Natural killer cell treated with Interleukin-12 subunit alpha and Interleukin-12 subunit beta and Interleukin-15 and Interleukin-18, amount 100 ng/mL, for 72 hours (primary cell): ENCODE measurements around the gene MED16. TPM values are rescaled to one million over a fixed set of nuclear protein-coding genes. Genes with fewer than 3 reads are reported as not detected.
"Not testable (repeated sequence)": the region's sequence is repeated elsewhere in the genome, so short reads cannot be mapped to it uniquely, and the experiment has no call there.

ENCODE experiments used
- ATAC-seq, 2 donors: fragments of 150-1000 bp; cut with Tn5 transposase in 1 of 2; sonication (Bioruptor Pico), chemical (Tn5 transposase) in 1 of 2; 2 replicates each; pipeline ENCODE4 v1.10.0; 2021
- DNase-seq: peaks from one replicate; pipeline ENCODE4 v3.0.0; 2022; ENCODE audit warnings: low spot score
- H3K27ac Mint-ChIP-seq, 2 donors: 1 replicate in 1 of 2; 2 replicates in 1 of 2; pipeline ENCODE4 v1.8.0; 2022; ENCODE audit warnings: mixed read lengths in 2 of 2, mild to moderate bottlenecking in 1 of 2, moderate library complexity in 1 of 2
- H3K27me3 Mint-ChIP-seq, 2 donors: 1 replicate in 1 of 2; 2 replicates in 1 of 2; pipeline ENCODE4 v1.8.0; 2022; ENCODE audit warnings: mixed read lengths in 2 of 2
- H3K36me3 Mint-ChIP-seq: one replicate; pipeline ENCODE4 v1.8.0; 2022; ENCODE audit warnings: mixed read lengths
- H3K4me1 Mint-ChIP-seq, 2 donors: 1 replicate in 1 of 2; 2 replicates in 1 of 2; pipeline ENCODE4 v1.8.0; 2022; ENCODE audit warnings: low read depth in 2 of 2, mixed read lengths in 2 of 2, mild to moderate bottlenecking in 1 of 2
- H3K4me3 Mint-ChIP-seq: one replicate; pipeline ENCODE4 v1.8.0; 2022; ENCODE audit warnings: mixed read lengths
- H3K9me3 Mint-ChIP-seq: 2 replicates; pipeline ENCODE4 v1.8.0; 2022; ENCODE audit warnings: mixed read lengths
- total RNA-seq, 2 donors: library from RNA; stranded (reverse); gene quantifications; one replicate each; pipeline ENCODE4 v1.2.3, GENCODE V29; 2022

The MED16 gene
- total RNA-seq, 2 donors from 2014 or later = 46.4 to 79.6 TPM

DNA sequence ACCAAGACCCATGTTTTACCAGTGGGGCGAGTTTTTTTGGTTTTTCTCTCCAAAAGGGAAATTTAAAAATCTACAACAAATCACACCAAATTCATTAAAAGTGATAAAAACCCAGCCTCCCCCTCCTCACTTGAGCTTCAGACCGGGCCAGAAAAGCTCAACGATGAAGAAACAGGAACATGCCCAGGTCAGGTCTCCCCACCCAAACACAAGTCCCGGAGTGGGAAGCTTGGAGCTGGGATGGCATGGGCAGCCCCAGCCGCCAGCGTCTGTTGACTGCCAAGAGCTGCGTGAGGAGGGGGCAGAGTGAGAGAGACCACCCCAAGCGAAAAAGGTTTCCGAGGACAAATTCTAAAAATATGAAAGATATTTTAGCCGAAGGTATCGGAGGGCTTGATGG lies 4.0 kb upstream of the MED16 start:
- no peak overlapping the region for H3K27ac Mint-ChIP-seq
- H3K36me3 Mint-ChIP-seq = no peaks in the 10 kb centered on the region
- no peak for ATAC-seq

DNA sequence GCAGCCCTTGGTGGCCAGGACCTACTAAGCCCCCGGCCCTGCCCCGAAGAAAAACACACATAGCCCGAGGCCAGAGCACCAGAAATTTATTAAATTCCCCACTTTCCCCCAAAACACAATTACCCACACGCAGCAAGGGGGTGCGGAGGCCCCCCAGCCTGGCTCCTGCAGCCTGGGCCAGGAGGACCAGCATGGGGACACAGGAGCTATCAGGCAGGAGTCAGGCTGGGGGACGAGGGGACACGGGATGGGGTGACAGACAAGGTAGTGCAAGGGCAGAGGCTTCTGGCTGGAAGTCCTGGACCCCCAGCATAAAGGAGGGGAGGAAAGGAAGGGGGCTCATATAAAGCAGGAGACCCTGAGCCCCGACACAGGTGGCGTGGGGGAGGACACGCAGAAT lies 3.4 kb upstream of the MED16 start:
- DNase-seq = no peak
- Mint-ChIP-seq H3K9me3 (no peaks in the 10 kb centered on the region), H3K36me3 (no peaks in the 10 kb centered on the region), H3K27me3 (no peaks in the 10 kb centered on the region), H3K4me3 (no peak overlapping the region), H3K27ac (no peak overlapping the region), H3K4me1 (peaks cover 12 to 14% of the 10 kb centered on the region in 2 donors)
- ATAC-seq = no peak

More for the DNA sequence above, 4.0 kb upstream of the MED16 start:
- Mint-ChIP-seq H3K4me3 (no peak overlapping the region), H3K27me3 (no peaks in the 10 kb centered on the region), H3K9me3 (no peaks in the 10 kb centered on the region), H3K4me1 (peaks cover 12 to 14% of the 10 kb centered on the region in 2 donors)
- no peak for DNase-seq

GRCh38 chr19:892243-892893 lies 619 bp downstream of the MED16 start:
- Mint-ChIP-seq H3K27ac (peak overlapping the region; percentile 98 to 99), H3K4me1 (peaks cover 12 to 14% of the 10 kb centered on the region in 2 donors), H3K27me3 (no peaks in the 10 kb centered on the region), H3K9me3 (no peaks in the 10 kb centered on the region), H3K36me3 (no peaks in the 10 kb centered on the region), H3K4me3 (peak overlapping the region; percentile 86)
- DNase-seq (no peak), ATAC-seq (no peak)

GRCh38 chr19:891421-892200 lies 1.4 kb downstream of the MED16 start:
- ATAC-seq, DNase-seq, H3K27me3 Mint-ChIP-seq, H3K36me3 Mint-ChIP-seq, H3K9me3 Mint-ChIP-seq: not testable (repeated sequence)
- peak overlapping the region; percentile 86 for H3K4me3 Mint-ChIP-seq
- H3K4me1 Mint-ChIP-seq = peaks cover 12 to 14% of the 10 kb centered on the region in 2 donors
- peak overlapping the region; percentile 98 to 99 for H3K27ac Mint-ChIP-seq

DNA sequence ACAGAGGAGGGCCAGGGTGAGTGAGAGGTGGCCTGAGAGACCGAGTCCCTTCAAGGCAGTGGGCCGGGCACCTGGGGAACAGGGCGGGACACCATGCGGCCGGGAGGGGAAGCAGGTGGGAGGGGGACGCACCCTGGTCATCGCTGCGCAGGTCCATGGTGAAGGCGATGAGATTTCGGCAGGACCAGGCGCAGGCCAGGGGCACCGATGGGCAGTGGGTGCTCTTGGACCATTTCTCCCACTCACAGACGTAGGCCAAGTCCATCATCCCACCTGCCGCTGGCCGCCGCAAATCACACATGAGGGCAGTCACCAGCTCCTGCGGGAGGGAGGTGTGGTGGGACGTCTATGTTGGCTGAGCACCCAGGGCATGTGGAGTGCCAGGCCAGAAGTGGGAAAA lies 2.2 kb downstream of the MED16 start:
- H3K27me3 Mint-ChIP-seq = no peaks in the 10 kb centered on the region
- DNase-seq = no peak
- H3K4me1 Mint-ChIP-seq = peaks cover 12 to 14% of the 10 kb centered on the region in 2 donors
- no peaks in the 10 kb centered on the region for H3K9me3 Mint-ChIP-seq
- H3K36me3 Mint-ChIP-seq = no peaks in the 10 kb centered on the region
- no peak for ATAC-seq
- peak overlapping the region; percentile 35 to 63 for H3K27ac Mint-ChIP-seq
- peak overlapping the region; percentile 56 for H3K4me3 Mint-ChIP-seq

DNA sequence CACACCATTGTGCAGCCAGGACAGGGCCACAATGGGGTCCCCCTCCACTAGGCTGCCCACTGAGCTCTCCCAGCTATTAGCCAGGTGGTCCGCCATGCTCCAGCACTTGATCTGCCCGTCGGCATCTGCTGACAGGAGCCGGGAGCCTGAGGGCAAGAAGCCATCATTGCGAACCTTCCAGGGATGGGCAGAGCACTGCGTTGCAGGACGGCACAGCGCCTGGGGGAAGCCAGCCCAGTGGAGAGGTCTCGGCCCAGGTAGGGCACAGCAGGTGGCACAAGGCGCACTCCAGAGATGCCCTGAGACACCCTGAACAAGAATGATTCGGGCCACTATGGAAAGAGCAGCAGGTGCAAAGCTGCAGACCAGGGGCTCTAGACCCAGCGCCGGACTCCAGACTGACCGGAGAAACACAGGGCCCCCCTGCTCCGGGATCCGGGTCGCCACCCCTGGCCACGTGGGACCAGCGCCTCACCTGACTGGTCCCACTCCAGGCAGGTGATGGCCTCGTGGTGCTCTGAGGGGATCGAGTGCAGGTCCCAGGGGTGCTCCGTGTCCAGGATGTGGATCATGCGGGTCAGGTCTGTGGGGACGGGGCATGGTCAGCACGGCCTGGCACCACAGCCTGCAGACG lies 3.2 kb downstream of the MED16 start:
- ATAC-seq = no peak
- H3K27ac Mint-ChIP-seq = no peak overlapping the region
- H3K27me3 Mint-ChIP-seq = no peaks in the 10 kb centered on the region
- DNase-seq = no peak
- peaks cover 12 to 14% of the 10 kb centered on the region in 2 donors for H3K4me1 Mint-ChIP-seq
- H3K4me3 Mint-ChIP-seq = no peak overlapping the region
- H3K36me3 Mint-ChIP-seq = no peaks in the 10 kb centered on the region
- no peaks in the 10 kb centered on the region for H3K9me3 Mint-ChIP-seq

GRCh38 chr19:888581-889385 lies 4.2 kb downstream of the MED16 start:
- no peaks in the 10 kb centered on the region for H3K9me3 Mint-ChIP-seq
- H3K36me3 Mint-ChIP-seq = no peaks in the 10 kb centered on the region
- DNase-seq = no peak
- ATAC-seq = no peak
- H3K27me3 Mint-ChIP-seq = no peaks in the 10 kb centered on the region
- no peak overlapping the region for H3K4me3 Mint-ChIP-seq
- H3K27ac Mint-ChIP-seq = no peak overlapping the region
- peaks cover 12 to 13% of the 10 kb centered on the region in 2 donors for H3K4me1 Mint-ChIP-seq

- Mint-ChIP-seq H3K4me3 (no peak overlapping the region), H3K36me3 (no peaks in the 10 kb centered on the region), H3K9me3 (no peaks in the 10 kb centered on the region), H3K4me1 (peaks cover 2 to 4% of the 10 kb centered on the region in 2 donors), H3K27me3 (no peaks in the 10 kb centered on the region), H3K27ac (no peak overlapping the region)
- DNase-seq (no peak), ATAC-seq (no peak)
Observed at GRCh38 chr19:887599-887998, 5.4 kb downstream of the MED16 start.

DNA sequence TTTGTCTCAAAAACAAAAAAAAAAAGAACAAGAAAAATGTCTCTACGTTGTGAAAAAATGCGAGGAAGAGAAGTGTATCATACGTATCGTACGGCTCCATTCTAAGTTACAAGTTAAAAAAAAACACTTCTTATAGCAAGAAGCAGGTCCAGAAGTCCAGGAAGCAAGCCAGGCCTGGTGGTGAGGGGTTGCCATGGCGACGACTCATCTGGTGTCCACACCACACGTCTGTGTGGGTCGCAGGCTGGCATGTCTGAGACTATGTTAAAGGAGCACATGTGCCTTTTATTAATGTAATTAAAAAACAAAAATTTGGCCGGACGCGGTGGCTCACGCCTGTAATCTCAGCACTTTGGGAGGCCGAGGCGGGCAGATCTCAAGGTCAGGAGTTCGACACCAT lies 5.9 kb downstream of the MED16 start:
- H3K27ac Mint-ChIP-seq = no peak overlapping the region
- H3K4me1 Mint-ChIP-seq = peaks cover under 1% of the 10 kb centered on the region in 2 donors
- DNase-seq = no peak
- no peak for ATAC-seq
- no peaks in the 10 kb centered on the region for H3K36me3 Mint-ChIP-seq
- H3K9me3 Mint-ChIP-seq = no peaks in the 10 kb centered on the region
- no peaks in the 10 kb centered on the region for H3K27me3 Mint-ChIP-seq
- no peak overlapping the region for H3K4me3 Mint-ChIP-seq

DNA sequence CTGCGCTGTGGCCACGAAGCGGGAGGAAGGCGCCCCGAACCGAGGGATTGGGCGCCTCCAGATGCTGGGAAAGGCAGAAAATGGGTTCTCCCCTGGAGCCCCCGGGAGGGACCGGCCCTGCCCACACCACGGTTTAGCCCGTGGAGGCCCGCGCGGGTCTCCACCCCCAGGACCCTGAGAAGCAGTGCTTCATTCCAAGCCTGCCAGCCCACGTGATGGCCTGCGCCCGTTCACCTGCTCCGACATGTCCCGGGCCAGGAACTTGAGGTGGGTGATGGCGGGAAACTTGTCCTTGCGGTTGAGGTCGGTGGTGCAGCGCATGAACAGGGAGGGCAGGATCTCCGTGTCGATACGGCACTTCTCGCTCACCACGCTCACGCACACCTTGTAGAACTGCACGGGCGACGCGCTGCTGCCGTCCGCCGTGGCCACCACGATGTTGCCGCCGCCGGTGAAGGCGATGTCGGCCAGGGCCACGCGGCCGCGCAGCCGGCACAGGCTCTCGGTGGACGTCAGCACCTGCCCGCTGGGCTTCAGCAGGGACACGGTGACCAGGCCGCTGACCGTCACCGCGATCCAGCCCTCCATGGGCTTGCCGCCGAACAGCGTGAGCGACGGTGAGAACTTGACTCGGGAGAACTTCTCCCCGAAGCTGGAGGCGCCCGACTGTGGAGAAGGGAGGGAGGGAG lies 7.3 kb downstream of the MED16 start:
- DNase-seq = no peak
- no peaks in the 10 kb centered on the region for H3K9me3 Mint-ChIP-seq
- no peak for ATAC-seq
- no peak overlapping the region for H3K4me3 Mint-ChIP-seq
- no peak overlapping the region for H3K27ac Mint-ChIP-seq
- H3K27me3 Mint-ChIP-seq = no peaks in the 10 kb centered on the region
- no peaks in the 10 kb centered on the region for H3K4me1 Mint-ChIP-seq
- H3K36me3 Mint-ChIP-seq = no peaks in the 10 kb centered on the region

GRCh38 chr19:884420-885211 lies 8.4 kb downstream of the MED16 start:
- DNase-seq = no peak
- Mint-ChIP-seq H3K27me3 (no peaks in the 10 kb centered on the region), H3K27ac (no peak overlapping the region), H3K9me3 (no peaks in the 10 kb centered on the region), H3K4me3 (no peak overlapping the region), H3K36me3 (no peaks in the 10 kb centered on the region), H3K4me1 (no peaks in the 10 kb centered on the region)
- ATAC-seq = peak in 1 of 2 donors; percentile 3

DNA sequence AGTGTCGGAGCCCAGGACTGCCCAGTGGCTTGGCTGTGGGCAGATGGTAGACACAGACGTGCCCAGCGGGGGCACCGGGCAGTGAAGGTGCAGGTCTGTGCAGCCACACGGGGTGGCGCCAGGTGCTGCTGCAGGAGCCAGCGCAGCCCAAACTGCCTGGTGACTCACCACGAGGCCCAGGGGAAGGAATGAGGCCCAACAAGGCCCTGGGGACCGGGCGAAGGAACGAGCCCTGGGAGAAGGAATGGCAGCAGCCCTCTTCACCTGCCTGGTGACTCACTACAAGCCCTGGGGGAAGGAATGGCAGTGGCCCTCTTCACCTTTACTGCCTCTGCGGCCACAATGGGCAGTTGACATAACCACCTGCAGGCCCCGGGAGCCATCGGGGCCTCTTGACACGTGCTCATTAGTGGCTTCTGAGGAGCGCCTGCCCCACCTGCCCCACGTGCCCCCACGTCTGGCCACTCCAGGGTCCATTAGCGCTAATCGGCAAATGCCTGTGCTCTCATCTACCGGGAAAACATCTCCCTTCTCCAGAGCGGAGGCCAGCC lies 9.3 kb downstream of the MED16 start:
- Mint-ChIP-seq H3K36me3 (no peaks in the 10 kb centered on the region), H3K27ac (no peak overlapping the region), H3K9me3 (no peaks in the 10 kb centered on the region), H3K4me1 (no peaks in the 10 kb centered on the region), H3K4me3 (no peak overlapping the region), H3K27me3 (no peaks in the 10 kb centered on the region)
- DNase-seq (no peak), ATAC-seq (peak in 1 of 2 donors; percentile 4)
